Kidney (tissue), 14 donors: ENCODE results near the gene KLK12. TPM values are rescaled to one million over a fixed set of nuclear protein-coding genes. Genes with fewer than 3 reads are reported as not detected.

ENCODE experiments used
- DNase-seq, 5 donors: peaks; one replicate each; pipeline ENCODE4 v3.0.0-alpha.2; 2013 to 2020
- FAIRE-seq: peaks from 2 replicates; lab custom pipeline; 2012; peaks lifted over from hg19 to GRCh38; lab: Jason Lieb, UNC
- H3K27ac ChIP-seq, 2 donors: one replicate each; pipeline ENCODE4 v1.7.0; 2013; ENCODE audit warnings: low read depth in 2 of 2, low read length in 2 of 2, inconsistent platforms in 1 of 2
- H3K27me3 ChIP-seq: one replicate; pipeline ENCODE4 v1.7.1; 2013; ENCODE audit warnings: low read length, inconsistent platforms; ENCODE audit not compliant: control insufficient read depth, insufficient read depth
- H3K36me3 ChIP-seq, 3 donors: one replicate each; pipeline versions ENCODE4 v1.7.0 to v1.7.1; 2013; ENCODE audit warnings: low read length in 3 of 3, control low read depth in 1 of 3, inconsistent platforms in 1 of 3; ENCODE audit not compliant: insufficient read depth in 3 of 3, control insufficient read depth in 2 of 3
- H3K4me1 ChIP-seq, 3 donors: one replicate each; pipeline versions ENCODE4 v1.7.0 to v1.7.1; 2013; ENCODE audit warnings: low read length in 3 of 3, inconsistent platforms in 1 of 3, low read depth in 1 of 3; ENCODE audit not compliant: control insufficient read depth in 2 of 3, insufficient read depth in 2 of 3
- H3K4me3 ChIP-seq, 3 donors: one replicate each; pipeline versions ENCODE4 v1.7.0 to v1.8.1; 2013; ENCODE audit warnings: low read length in 3 of 3, control low read depth in 1 of 3, inconsistent platforms in 1 of 3
- H3K9ac ChIP-seq, 3 donors: one replicate each; pipeline versions ENCODE4 v1.7.0 to v1.7.1; 2013; ENCODE audit warnings: low read length in 3 of 3, control low read depth in 1 of 3, inconsistent platforms in 1 of 3
- H3K9me3 ChIP-seq, 3 donors: one replicate each; pipeline versions ENCODE4 v1.7.0 to v1.7.1; 2013; ENCODE audit warnings: low read length in 3 of 3, control low read depth in 1 of 3, inconsistent platforms in 1 of 3; ENCODE audit not compliant: control insufficient read depth in 2 of 3, insufficient read depth in 1 of 3
- intact Hi-C: fragments of 100-400 bp; cut with DNase I; formaldehyde crosslinking; loops from one replicate; pipeline ENCODE4 v1.11.1; 2022
- polyA plus RNA-seq: library from polyadenylated mRNA; stranded (reverse); fragments of 350-450 nt; fragmentation: Illumina TruSeq; extraction: RNeasy Lipid Tissue Mini Kit (QIAGEN cat#74804); gene quantifications from one replicate; pipeline ENCODE4 v1.2.3, GENCODE V29; 2014; ENCODE audit warnings: low read depth, low replicate concordance; ENCODE audit not compliant: insufficient read depth
- total RNA-seq: library from RNA; stranded (reverse); fragmentation: NEBNext Ultra II Directional; extraction: Animal tissue kit (Norgen Biotek cat#: 25700); gene quantifications from one replicate; pipeline ENCODE4 v1.2.1, GENCODE V29; 2021
- TF ChIP-seq, protein P1 (sequence below): IDR thresholded peaks from 3 replicates; pipeline ENCODE4 v1.5.1; 2012; ENCODE audit warnings: mild to moderate bottlenecking, moderate library complexity, borderline replicate concordance; ENCODE audit not compliant: insufficient read depth; ENCODE audit errors: extremely low read depth
- donor health status: control.
- donor health status: control.
- donor health status: control.
- donor health status: control.
- donor health status: control.
- donor health status: DM: yes; HTN: yes; CAD: no.
- donor health status: Normal renal cell carcinoma (clear cell type).

Gene KLK12
- total and polyA plus RNA-seq, 2 donors from 2014 or later = not detected

DNA sequence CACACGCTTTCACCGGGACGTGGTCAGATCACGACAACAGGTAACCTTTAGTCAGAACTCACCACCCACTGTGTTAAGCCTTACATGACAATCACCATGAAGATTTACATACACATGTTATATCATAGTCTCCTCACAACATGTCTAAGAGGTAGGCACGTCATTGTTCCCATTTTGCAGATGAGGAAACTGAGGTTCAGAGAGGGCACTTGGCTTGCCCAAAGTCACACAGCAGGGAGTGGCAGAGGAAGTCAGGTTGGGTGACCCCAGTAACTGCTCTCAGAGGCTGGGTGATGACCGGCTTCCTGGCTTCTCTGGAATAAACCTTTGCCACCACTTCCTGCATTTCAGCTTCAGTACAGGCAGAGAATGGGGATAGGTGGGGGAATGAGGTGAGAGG lies 20.6 kb downstream of the KLK12 start:
- Histone ChIP-seq H3K27ac (no peak overlapping the region), H3K4me1 (no peaks in the 10 kb centered on the region), H3K4me3 (no peak overlapping the region), H3K27me3 (peaks cover 8% of the 10 kb centered on the region), H3K9ac (no peak overlapping the region), H3K9me3 (no peaks in the 10 kb centered on the region), H3K36me3 (no peaks in the 10 kb centered on the region)
- peak in 1 of 5 donors; percentile 15 for DNase-seq
- no peak for FAIRE-seq
- TF ChIP-seq, protein P1, sequence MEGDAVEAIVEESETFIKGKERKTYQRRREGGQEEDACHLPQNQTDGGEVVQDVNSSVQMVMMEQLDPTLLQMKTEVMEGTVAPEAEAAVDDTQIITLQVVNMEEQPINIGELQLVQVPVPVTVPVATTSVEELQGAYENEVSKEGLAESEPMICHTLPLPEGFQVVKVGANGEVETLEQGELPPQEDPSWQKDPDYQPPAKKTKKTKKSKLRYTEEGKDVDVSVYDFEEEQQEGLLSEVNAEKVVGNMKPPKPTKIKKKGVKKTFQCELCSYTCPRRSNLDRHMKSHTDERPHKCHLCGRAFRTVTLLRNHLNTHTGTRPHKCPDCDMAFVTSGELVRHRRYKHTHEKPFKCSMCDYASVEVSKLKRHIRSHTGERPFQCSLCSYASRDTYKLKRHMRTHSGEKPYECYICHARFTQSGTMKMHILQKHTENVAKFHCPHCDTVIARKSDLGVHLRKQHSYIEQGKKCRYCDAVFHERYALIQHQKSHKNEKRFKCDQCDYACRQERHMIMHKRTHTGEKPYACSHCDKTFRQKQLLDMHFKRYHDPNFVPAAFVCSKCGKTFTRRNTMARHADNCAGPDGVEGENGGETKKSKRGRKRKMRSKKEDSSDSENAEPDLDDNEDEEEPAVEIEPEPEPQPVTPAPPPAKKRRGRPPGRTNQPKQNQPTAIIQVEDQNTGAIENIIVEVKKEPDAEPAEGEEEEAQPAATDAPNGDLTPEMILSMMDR = no peak
- intact Hi-C loops = no loop called here

DNA sequence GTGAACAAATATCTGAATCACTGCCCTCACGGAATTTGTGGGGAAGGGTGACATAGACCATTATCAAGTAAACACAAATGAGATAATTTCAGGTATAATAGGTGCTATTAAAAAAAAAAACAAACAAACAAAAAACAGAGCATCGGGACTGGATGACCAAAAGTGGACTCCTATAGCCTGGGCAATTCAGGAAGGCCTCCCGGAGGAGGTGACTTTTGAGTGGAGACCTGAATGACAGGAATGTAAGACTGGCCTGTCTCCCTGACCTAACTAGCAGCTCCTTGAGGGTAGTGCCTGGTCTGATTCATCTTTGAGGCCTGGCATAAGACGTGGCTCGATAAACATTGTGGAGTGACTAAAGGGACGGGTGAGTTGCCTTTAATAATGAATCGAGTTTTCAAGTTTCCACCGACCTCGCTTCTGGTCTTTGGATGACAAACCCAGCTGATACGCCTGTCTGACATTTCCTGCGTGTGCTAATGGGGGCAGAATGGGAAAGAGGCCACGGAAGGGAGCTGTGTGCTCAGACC lies 22.1 kb downstream of the KLK12 start:
- intact Hi-C loops = no loop called here
- H3K27ac ChIP-seq = no peak overlapping the region
- no peaks in the 10 kb centered on the region for H3K4me1 ChIP-seq
- H3K27me3 ChIP-seq = peaks cover 8% of the 10 kb centered on the region
- H3K9me3 ChIP-seq = no peaks in the 10 kb centered on the region
- no peaks in the 10 kb centered on the region for H3K36me3 ChIP-seq
- DNase-seq (peak in 1 of 5 donors; percentile 14), FAIRE-seq (no peak)
- no peak overlapping the region for H3K9ac ChIP-seq
- TF ChIP-seq, protein P1 = no peak
- H3K4me3 ChIP-seq = no peak overlapping the region

DNA sequence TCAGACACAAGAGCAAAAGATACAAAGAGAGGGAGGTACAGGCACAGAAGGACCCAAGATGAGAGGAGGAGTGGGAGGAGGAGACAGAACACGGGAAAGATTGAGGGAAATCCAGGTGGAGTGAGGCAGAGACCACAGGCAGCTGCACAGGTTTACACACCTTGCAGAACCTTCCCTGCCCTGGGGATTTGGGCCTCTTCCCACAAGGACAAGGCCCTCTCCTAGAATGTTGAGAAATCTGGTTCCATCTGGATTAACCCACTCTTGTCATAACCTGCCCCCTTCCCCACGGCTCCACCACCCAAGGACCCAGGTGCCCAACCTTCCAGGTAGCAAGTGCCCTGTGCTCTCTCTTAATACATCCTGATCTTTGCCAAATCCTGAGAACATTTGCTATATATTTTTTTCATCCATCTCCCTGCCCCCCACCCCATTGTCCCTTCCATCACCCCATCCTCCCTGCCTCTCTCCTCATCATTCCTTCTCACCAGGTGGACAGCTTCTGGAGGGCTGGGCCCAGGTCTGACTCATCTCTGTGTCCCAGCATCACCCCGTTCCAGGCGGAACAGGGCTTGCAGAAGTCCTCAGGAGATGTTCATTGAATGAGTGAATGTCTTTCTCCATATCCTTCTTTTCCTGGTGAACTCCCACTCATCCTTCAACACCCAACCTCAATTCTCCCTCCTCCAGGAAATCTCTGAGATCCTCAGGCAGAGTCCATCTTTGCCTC lies 24.6 kb downstream of the KLK12 start:
- no peaks in the 10 kb centered on the region for H3K36me3 ChIP-seq
- FAIRE-seq (no peak), DNase-seq (no peak)
- H3K9ac ChIP-seq = no peak overlapping the region
- H3K27ac ChIP-seq = no peak overlapping the region
- no peak overlapping the region for H3K4me3 ChIP-seq
- H3K4me1 ChIP-seq = no peaks in the 10 kb centered on the region
- no peaks in the 10 kb centered on the region for H3K9me3 ChIP-seq
- TF ChIP-seq, protein P1 = no peak
- no peaks in the 10 kb centered on the region for H3K27me3 ChIP-seq
- intact Hi-C loops = no loop called here
